AG09309 (cell line): ENCODE measurements around the gene GREB1.

ENCODE experiments used
- DNase-seq: peaks from one replicate; pipeline ENCODE4 v3.0.0-alpha.2; 2010; ENCODE audit warnings: low read depth
- H3K4me3 ChIP-seq: 2 replicates; pipeline ENCODE4 v1.5.1; 2011; ENCODE audit warnings: mild to moderate bottlenecking, low read depth, low read length, moderate library complexity; ENCODE audit not compliant: control insufficient read depth
- CTCF ChIP-seq: IDR thresholded peaks from 2 replicates; pipeline ENCODE4 v1.5.1; 2011; ENCODE audit warnings: mild to moderate bottlenecking, low read depth, low read length, inconsistent platforms; ENCODE audit not compliant: insufficient read depth, control insufficient read depth; ENCODE audit errors: missing control alignments

Gene GREB1

GRCh38 chr2:11685906-11686470, 152.1 kb downstream of the GREB1 start:
- no peak overlapping the region for H3K4me3 ChIP-seq
- TF ChIP-seq CTCF = no peak
- no peak for DNase-seq

- no peak for TF ChIP-seq CTCF
- no peak for DNase-seq
- no peak overlapping the region for H3K4me3 ChIP-seq
Measured at GRCh38 chr2:11687736-11688135, 153.9 kb downstream of the GREB1 start.

- DNase-seq = peak; percentile 46
- TF ChIP-seq CTCF = peak; percentile 91
- H3K4me3 ChIP-seq = peak overlapping the region; percentile 25
Measured at GRCh38 chr2:11688222-11689069, 154.6 kb downstream of the GREB1 start.

GRCh38 chr2:11691076-11691660, 157.3 kb downstream of the GREB1 start:
- H3K4me3 ChIP-seq = no peak overlapping the region
- no peak for TF ChIP-seq CTCF
- no peak for DNase-seq
